HEK293 (cell line): ENCODE measurements around the gene ADIPOR2.

Source experiments
- CTCF ChIA-PET: fragments of 350-600 bp; formaldehyde crosslinking; extraction: SDS; loops from one replicate; lab custom pipeline; 2021; ENCODE audit warnings: antibody characterized with exemption; lab: Yijun Ruan, JAX
- POLR2A ChIA-PET: fragments of 300-600 bp; formaldehyde crosslinking; extraction: SDS; loops from one replicate; lab custom pipeline; 2020; ENCODE audit warnings: antibody characterized with exemption, inconsistent platforms; lab: Yijun Ruan, JAX
- H3K27ac ChIP-seq: fragments of 200-500 bp; sonication (Bioruptor generic); 2 replicates; pipeline ENCODE4 v1.5.1; 2014; ENCODE audit warnings: low read depth, low read length, control low read depth, inconsistent platforms; ENCODE audit errors: extremely low read depth
- H3K36me3 ChIP-seq, 2 experiments: fragments of 200-500 bp in 1 of 2; sonication (Bioruptor generic) in 1 of 2; 1 replicate in 1 of 2; 2 replicates in 1 of 2; pipeline ENCODE4 v1.5.1; 2014 to 2017; ENCODE audit warnings: inconsistent platforms in 2 of 2, low read length in 2 of 2; ENCODE audit not compliant: control insufficient read depth in 2 of 2, insufficient read depth in 1 of 2
- H3K4me1 ChIP-seq: fragments of 200-500 bp; sonication (Bioruptor generic); 2 replicates; pipeline ENCODE4 v1.5.1; 2014; ENCODE audit warnings: mild to moderate bottlenecking, low read length, inconsistent platforms; ENCODE audit not compliant: control insufficient read depth, insufficient read depth
- H3K4me3 ChIP-seq: 2 replicates; pipeline ENCODE4 v1.5.1; 2011; ENCODE audit warnings: low read depth, mild to moderate bottlenecking, control low read depth, low read length, moderate library complexity
- H3K9me3 ChIP-seq: fragments of 200-500 bp; sonication (Bioruptor generic); 2 replicates; pipeline ENCODE4 v1.5.1; 2014; ENCODE audit warnings: low read depth, low read length, inconsistent platforms; ENCODE audit not compliant: control insufficient read depth, insufficient read depth
- BCL11A ChIP-seq: fragments of 450-650 bp; formaldehyde crosslinking; IDR thresholded peaks from 2 replicates; pipeline ENCODE4 v1.5.1; 2016; ENCODE audit warnings: low read depth, missing biosample characterization, missing genetic modification characterization
- MZF1 ChIP-seq: fragments of 450-650 bp; formaldehyde crosslinking; IDR thresholded peaks from 2 replicates; pipeline ENCODE4 v1.5.1; 2017; ENCODE audit warnings: missing biosample characterization, missing genetic modification characterization, borderline replicate concordance
- YY1 ChIP-seq: fragments of 450-650 bp; formaldehyde crosslinking; IDR thresholded peaks from 2 replicates; pipeline ENCODE4 v1.5.1; 2018; ENCODE audit warnings: missing biosample characterization, missing genetic modification characterization
- YY2 ChIP-seq: fragments of 450-650 bp; formaldehyde crosslinking; IDR thresholded peaks from 2 replicates; pipeline ENCODE4 v1.5.1; 2016; ENCODE audit warnings: missing biosample characterization, missing genetic modification characterization
- ZFP37 ChIP-seq: fragments of 450-650 bp; formaldehyde crosslinking; IDR thresholded peaks from 2 replicates; pipeline ENCODE4 v1.5.1; 2016; ENCODE audit warnings: missing biosample characterization, missing genetic modification characterization
- ZFP69B ChIP-seq: fragments of 450-650 bp; formaldehyde crosslinking; IDR thresholded peaks from 2 replicates; pipeline ENCODE4 v1.5.1; 2016; ENCODE audit warnings: missing biosample characterization, missing genetic modification characterization
- ZNF138 ChIP-seq: fragments of 450-650 bp; formaldehyde crosslinking; IDR thresholded peaks from 2 replicates; pipeline ENCODE4 v1.5.1; 2016; ENCODE audit warnings: missing biosample characterization, missing genetic modification characterization, borderline replicate concordance
- ZNF19 ChIP-seq: fragments of 450-650 bp; formaldehyde crosslinking; IDR thresholded peaks from 2 replicates; pipeline ENCODE4; 2016; ENCODE audit warnings: missing biosample characterization, missing genetic modification characterization, low read depth
- ZNF23 ChIP-seq: fragments of 450-650 bp; formaldehyde crosslinking; IDR thresholded peaks from 2 replicates; pipeline ENCODE4 v1.5.1; 2016; ENCODE audit warnings: missing biosample characterization, missing genetic modification characterization, borderline replicate concordance
- ZNF48 ChIP-seq: fragments of 450-650 bp; formaldehyde crosslinking; IDR thresholded peaks from 2 replicates; pipeline ENCODE4 v1.5.1; 2016; ENCODE audit warnings: missing biosample characterization, missing genetic modification characterization
- ZNF501 ChIP-seq: fragments of 450-650 bp; formaldehyde crosslinking; IDR thresholded peaks from 2 replicates; pipeline ENCODE4 v1.5.1; 2016; ENCODE audit warnings: missing biosample characterization, missing genetic modification characterization
- ZNF518A ChIP-seq: fragments of 450-650 bp; formaldehyde crosslinking; conservative IDR thresholded peaks from 2 replicates; pipeline ENCODE4 v1.5.1; 2016; ENCODE audit warnings: low read depth, missing biosample characterization, missing genetic modification characterization
- ZNF560 ChIP-seq: fragments of 450-650 bp; formaldehyde crosslinking; IDR thresholded peaks from 2 replicates; pipeline ENCODE4 v1.5.1; 2017; ENCODE audit warnings: missing biosample characterization, missing genetic modification characterization, borderline replicate concordance
- ZNF580 ChIP-seq: fragments of 450-650 bp; formaldehyde crosslinking; IDR thresholded peaks from 2 replicates; pipeline ENCODE4 v1.5.1; 2016; ENCODE audit warnings: missing biosample characterization, missing genetic modification characterization
- ZNF600 ChIP-seq: fragments of 450-650 bp; formaldehyde crosslinking; IDR thresholded peaks from 2 replicates; pipeline ENCODE4 v1.5.1; 2016; ENCODE audit warnings: missing biosample characterization, missing genetic modification characterization
- ZNF610 ChIP-seq: fragments of 450-650 bp; formaldehyde crosslinking; IDR thresholded peaks from 2 replicates; pipeline ENCODE4 v1.5.1; 2016; ENCODE audit warnings: missing biosample characterization, missing genetic modification characterization, borderline replicate concordance
- ZNF768 ChIP-seq: fragments of 450-650 bp; formaldehyde crosslinking; IDR thresholded peaks from 2 replicates; pipeline ENCODE4 v1.5.1; 2018; ENCODE audit warnings: missing biosample characterization, mild to moderate bottlenecking, missing genetic modification characterization
- ZSCAN30 ChIP-seq: fragments of 450-650 bp; IDR thresholded peaks from 2 replicates; pipeline ENCODE4 v1.5.1; 2018; ENCODE audit warnings: missing biosample characterization, mild to moderate bottlenecking, missing genetic modification characterization, moderate library complexity
- TF ChIP-seq, protein P1 (sequence below): fragments of 450-650 bp; IDR thresholded peaks from 2 replicates; pipeline ENCODE4 v1.5.1; 2018; ENCODE audit warnings: missing biosample characterization, mild to moderate bottlenecking, missing genetic modification characterization
- TF ChIP-seq, protein P2 (sequence below): fragments of 450-650 bp; formaldehyde crosslinking; IDR thresholded peaks from 2 replicates; pipeline ENCODE4 v1.5.1; 2016; ENCODE audit warnings: missing biosample characterization, missing genetic modification characterization
- TF ChIP-seq, protein P3 (sequence below): fragments of 450-650 bp; formaldehyde crosslinking; conservative IDR thresholded peaks from 2 replicates; pipeline ENCODE4 v1.5.1; 2016; ENCODE audit warnings: low read depth, missing biosample characterization, missing genetic modification characterization

ADIPOR2 gene

GRCh38 chr12:1804545-1805332 lies 113.9 kb downstream of the ADIPOR2 start (continued):
- TF ChIP-seq, protein P1, sequence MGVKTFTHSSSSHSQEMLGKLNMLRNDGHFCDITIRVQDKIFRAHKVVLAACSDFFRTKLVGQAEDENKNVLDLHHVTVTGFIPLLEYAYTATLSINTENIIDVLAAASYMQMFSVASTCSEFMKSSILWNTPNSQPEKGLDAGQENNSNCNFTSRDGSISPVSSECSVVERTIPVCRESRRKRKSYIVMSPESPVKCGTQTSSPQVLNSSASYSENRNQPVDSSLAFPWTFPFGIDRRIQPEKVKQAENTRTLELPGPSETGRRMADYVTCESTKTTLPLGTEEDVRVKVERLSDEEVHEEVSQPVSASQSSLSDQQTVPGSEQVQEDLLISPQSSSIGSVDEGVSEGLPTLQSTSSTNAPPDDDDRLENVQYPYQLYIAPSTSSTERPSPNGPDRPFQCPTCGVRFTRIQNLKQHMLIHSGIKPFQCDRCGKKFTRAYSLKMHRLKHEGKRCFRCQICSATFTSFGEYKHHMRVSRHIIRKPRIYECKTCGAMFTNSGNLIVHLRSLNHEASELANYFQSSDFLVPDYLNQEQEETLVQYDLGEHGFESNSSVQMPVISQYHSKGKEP (tag by site-specific recombination): no peak
- peak; percentile 93 for TF ChIP-seq ZNF518A (tag by site-specific recombination)
- no peak for TF ChIP-seq ZNF768 (tag by site-specific recombination)
- TF ChIP-seq YY1 (tag by site-specific recombination): peak; percentile 68
- no peak for TF ChIP-seq ZNF19 (tag by site-specific recombination)
- TF ChIP-seq, protein P2, sequence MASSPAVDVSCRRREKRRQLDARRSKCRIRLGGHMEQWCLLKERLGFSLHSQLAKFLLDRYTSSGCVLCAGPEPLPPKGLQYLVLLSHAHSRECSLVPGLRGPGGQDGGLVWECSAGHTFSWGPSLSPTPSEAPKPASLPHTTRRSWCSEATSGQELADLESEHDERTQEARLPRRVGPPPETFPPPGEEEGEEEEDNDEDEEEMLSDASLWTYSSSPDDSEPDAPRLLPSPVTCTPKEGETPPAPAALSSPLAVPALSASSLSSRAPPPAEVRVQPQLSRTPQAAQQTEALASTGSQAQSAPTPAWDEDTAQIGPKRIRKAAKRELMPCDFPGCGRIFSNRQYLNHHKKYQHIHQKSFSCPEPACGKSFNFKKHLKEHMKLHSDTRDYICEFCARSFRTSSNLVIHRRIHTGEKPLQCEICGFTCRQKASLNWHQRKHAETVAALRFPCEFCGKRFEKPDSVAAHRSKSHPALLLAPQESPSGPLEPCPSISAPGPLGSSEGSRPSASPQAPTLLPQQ (tag by site-specific recombination): peak; percentile 60; the same call in 1 of the 2 replicates
- TF ChIP-seq, protein P3, sequence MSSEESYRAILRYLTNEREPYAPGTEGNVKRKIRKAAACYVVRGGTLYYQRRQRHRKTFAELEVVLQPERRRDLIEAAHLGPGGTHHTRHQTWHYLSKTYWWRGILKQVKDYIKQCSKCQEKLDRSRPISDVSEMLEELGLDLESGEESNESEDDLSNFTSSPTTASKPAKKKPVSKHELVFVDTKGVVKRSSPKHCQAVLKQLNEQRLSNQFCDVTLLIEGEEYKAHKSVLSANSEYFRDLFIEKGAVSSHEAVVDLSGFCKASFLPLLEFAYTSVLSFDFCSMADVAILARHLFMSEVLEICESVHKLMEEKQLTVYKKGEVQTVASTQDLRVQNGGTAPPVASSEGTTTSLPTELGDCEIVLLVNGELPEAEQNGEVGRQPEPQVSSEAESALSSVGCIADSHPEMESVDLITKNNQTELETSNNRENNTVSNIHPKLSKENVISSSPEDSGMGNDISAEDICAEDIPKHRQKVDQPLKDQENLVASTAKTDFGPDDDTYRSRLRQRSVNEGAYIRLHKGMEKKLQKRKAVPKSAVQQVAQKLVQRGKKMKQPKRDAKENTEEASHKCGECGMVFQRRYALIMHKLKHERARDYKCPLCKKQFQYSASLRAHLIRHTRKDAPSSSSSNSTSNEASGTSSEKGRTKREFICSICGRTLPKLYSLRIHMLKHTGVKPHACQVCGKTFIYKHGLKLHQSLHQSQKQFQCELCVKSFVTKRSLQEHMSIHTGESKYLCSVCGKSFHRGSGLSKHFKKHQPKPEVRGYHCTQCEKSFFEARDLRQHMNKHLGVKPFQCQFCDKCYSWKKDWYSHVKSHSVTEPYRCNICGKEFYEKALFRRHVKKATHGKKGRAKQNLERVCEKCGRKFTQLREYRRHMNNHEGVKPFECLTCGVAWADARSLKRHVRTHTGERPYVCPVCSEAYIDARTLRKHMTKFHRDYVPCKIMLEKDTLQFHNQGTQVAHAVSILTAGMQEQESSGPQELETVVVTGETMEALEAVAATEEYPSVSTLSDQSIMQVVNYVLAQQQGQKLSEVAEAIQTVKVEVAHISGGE (tag by site-specific recombination): peak; percentile 38; the same call in 1 of the 2 replicates
- peak; percentile 41; the same call in 1 of the 2 replicates for TF ChIP-seq ZSCAN30 (tag by site-specific recombination)
- TF ChIP-seq ZFP69B (tag by site-specific recombination): peak; percentile 59; the same call in 1 of the 2 replicates
- peak; percentile 68 for TF ChIP-seq YY2 (tag by site-specific recombination)

DNA sequence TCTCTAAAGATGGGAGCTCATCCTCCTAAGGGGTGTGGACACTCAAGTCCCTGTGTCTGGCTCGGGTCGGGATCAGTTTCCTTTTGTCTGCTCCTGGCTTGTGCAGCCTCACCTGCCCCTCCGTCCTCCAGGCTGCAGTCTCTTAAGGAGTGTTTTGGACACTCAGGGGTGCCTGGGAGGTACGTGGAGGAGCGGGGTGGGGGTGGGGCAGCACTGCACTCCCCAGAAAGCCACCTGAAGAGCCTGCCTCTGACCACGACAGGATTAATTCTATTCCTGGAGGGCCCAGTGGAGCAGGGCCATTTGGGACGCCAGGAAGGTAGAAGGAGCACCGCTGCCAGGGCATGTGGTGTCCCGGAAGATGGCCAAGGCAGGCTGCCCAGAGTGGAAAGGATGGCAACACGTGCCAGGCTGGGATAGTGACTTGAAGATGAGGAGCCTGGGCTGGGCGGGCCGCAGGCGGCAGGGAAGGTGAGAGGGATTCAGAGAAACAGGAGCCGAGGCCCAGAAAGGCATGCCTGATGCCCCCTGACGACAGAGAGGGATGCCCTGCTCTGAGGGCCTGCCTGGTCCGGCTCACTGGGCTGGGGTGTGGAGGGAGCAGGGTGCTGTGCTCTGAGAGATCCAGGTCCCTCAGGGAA lies 114.7 kb downstream of the ADIPOR2 start:
- ChIA-PET CTCF (interaction anchor here (1.3 to 5.1 kb wide), 2 partner anchors 14 to 134 kb away, joined by 4 to 22 read pairs; no protein-coding TSS in a partner anchor), POLR2A (no interaction called here)
- Histone ChIP-seq H3K9me3 (no peaks in the 10 kb centered on the region), H3K27ac (no peak overlapping the region), H3K4me1 (no peaks in the 10 kb centered on the region), H3K36me3 (no peaks in the 10 kb centered on the region), H3K4me3 (no peak overlapping the region)
- no peak for TF ChIP-seq ZFP37 (tag by site-specific recombination)
- no peak for TF ChIP-seq ZNF48 (tag by site-specific recombination)
- TF ChIP-seq BCL11A (tag by site-specific recombination): no peak
- no peak for TF ChIP-seq ZNF580 (tag by site-specific recombination)
- no peak for TF ChIP-seq ZNF23 (tag by site-specific recombination)
- no peak for TF ChIP-seq ZNF501
- TF ChIP-seq ZNF610 (tag by site-specific recombination): no peak
- TF ChIP-seq ZNF560 (tag by site-specific recombination): no peak
- no peak for TF ChIP-seq ZNF600 (tag by site-specific recombination)
- TF ChIP-seq MZF1 (tag by site-specific recombination): no peak
- no peak for TF ChIP-seq ZNF138 (tag by site-specific recombination)
